H1 (cell line): ENCODE measurements around the gene ROR1. TPM values are rescaled to one million over a fixed set of nuclear protein-coding genes. Genes with fewer than 3 reads are reported as not detected.
A peak's percentile ranks its signal among the peaks of the same experiment; 100 is the strongest.

ENCODE experiments used
- CTCF ChIA-PET: fragments of 300-600 bp; sonication (Branson Sonifier 250); formaldehyde crosslinking; loops from one replicate; lab custom pipeline; 2021; ENCODE audit not compliant: partially characterized antibody; lab: Charles Lee
- POLR2A ChIA-PET: fragments of 300-600 bp; sonication (Branson Sonifier 250); formaldehyde crosslinking; loops from one replicate; lab custom pipeline; 2021; ENCODE audit warnings: inconsistent platforms; ENCODE audit not compliant: partially characterized antibody; lab: Charles Lee
- DNase-seq, 2 experiments: peaks; one replicate each; pipeline versions ENCODE4 v3.0.0 to v3.0.0-alpha.2; 2010 to 2022; ENCODE audit warnings: low spot score in 2 of 2, low read depth in 1 of 2, mixed read lengths in 1 of 2
- FAIRE-seq: peaks from 2 replicates; lab custom pipeline; 2011; peaks lifted over from hg19 to GRCh38; lab: Jason Lieb, UNC
- H2AFZ ChIP-seq: 2 replicates; pipeline ENCODE4 v1.8.1; 2012; ENCODE audit warnings: low read length, inconsistent platforms
- H2AK5ac ChIP-seq: 2 replicates; pipeline ENCODE4 v1.6.1; 2013; ENCODE audit warnings: low read depth, low read length
- H2BK120ac ChIP-seq: replicated peaks from 2 replicates; pipeline ENCODE3; 2013; ENCODE audit warnings: low read depth, low read length, inconsistent platforms
- H2BK12ac ChIP-seq: 2 replicates; pipeline ENCODE4 v1.6.1; 2013; ENCODE audit warnings: low read depth, low read length
- H2BK15ac ChIP-seq: 2 replicates; pipeline ENCODE4 v1.6.1; 2013; ENCODE audit warnings: low read length
- H2BK20ac ChIP-seq: 2 replicates; pipeline ENCODE4 v1.6.1; 2013; ENCODE audit warnings: low read length
- H2BK5ac ChIP-seq: 2 replicates; pipeline ENCODE4 v1.6.1; 2013; ENCODE audit warnings: low read depth, low read length
- H3K14ac ChIP-seq: 2 replicates; pipeline ENCODE4 v1.6.1; 2013; ENCODE audit warnings: inconsistent platforms; ENCODE audit not compliant: insufficient read length
- H3K18ac ChIP-seq: 2 replicates; pipeline ENCODE4 v1.6.1; 2013; ENCODE audit warnings: low read length; ENCODE audit errors: extremely low read depth
- H3K23ac ChIP-seq: 2 replicates; pipeline ENCODE4 v1.6.1; 2013; ENCODE audit warnings: inconsistent platforms; ENCODE audit not compliant: insufficient read length
- H3K23me2 ChIP-seq: 2 replicates; pipeline ENCODE4 v1.6.1; 2013; ENCODE audit warnings: low read depth, low read length
- H3K27ac ChIP-seq: 2 replicates; pipeline ENCODE4 v1.6.1; 2011; ENCODE audit warnings: low read depth, low read length, inconsistent platforms
- H3K27me3 ChIP-seq, 4 experiments: replicated peaks in 1 of 4; 1 replicate in 1 of 4; 2 replicates in 3 of 4; pipeline versions ENCODE4 v1.6.1 to v1.8.1; 2011 to 2013; ENCODE audit warnings: low read length in 3 of 4, mild to moderate bottlenecking in 3 of 4, inconsistent platforms in 2 of 4, mixed read lengths in 2 of 4, moderate library complexity in 1 of 4; ENCODE audit not compliant: control insufficient read depth in 3 of 4, insufficient read depth in 3 of 4; ENCODE audit errors: extremely low read depth in 1 of 4
- H3K36me3 ChIP-seq, 4 experiments: 2 replicates each; pipeline versions ENCODE4 v1.6.1 to v1.8.1; 2011 to 2013; ENCODE audit warnings: mild to moderate bottlenecking in 4 of 4, low read length in 3 of 4, moderate library complexity in 2 of 4, control low read depth in 1 of 4, inconsistent platforms in 1 of 4; ENCODE audit not compliant: insufficient read depth in 4 of 4, control insufficient read depth in 2 of 4
- H3K4ac ChIP-seq: replicated peaks from 2 replicates; pipeline ENCODE3; 2013; ENCODE audit warnings: low read length, low read depth, mixed read lengths, inconsistent platforms; ENCODE audit not compliant: insufficient read length
- H3K4me1 ChIP-seq, 4 experiments: replicated peaks in 1 of 4; 1 replicate in 1 of 4; 2 replicates in 3 of 4; pipeline versions ENCODE4 v1.6.1 to v1.8.1; 2011 to 2013; ENCODE audit warnings: low read length in 3 of 4, inconsistent platforms in 2 of 4, mixed read lengths in 1 of 4; ENCODE audit not compliant: insufficient read depth in 4 of 4, control insufficient read depth in 3 of 4
- H3K4me2 ChIP-seq, 2 experiments: 2 replicates each; pipeline versions ENCODE4 v1.6.1 to v1.8.1; 2011 to 2013; ENCODE audit warnings: low read depth in 2 of 2, low read length in 2 of 2, control low read depth in 1 of 2, inconsistent platforms in 1 of 2, mild to moderate bottlenecking in 1 of 2; ENCODE audit not compliant: insufficient read depth in 1 of 2
- H3K4me3 ChIP-seq, 4 experiments: fragments of 200-600, 300-600 bp in 1 of 4; sonication (generic), shearing (Covaris generic), sonication (Bioruptor Twin) in 1 of 4; 2 replicates each; pipeline versions ENCODE4 v1.5.1 to v1.8.1; 2011 to 2016; ENCODE audit warnings: low read length in 4 of 4, low read depth in 3 of 4, control low read depth in 2 of 4, inconsistent platforms in 2 of 4, mild to moderate bottlenecking in 2 of 4, mixed read lengths in 1 of 4, moderate library complexity in 1 of 4; ENCODE audit not compliant: insufficient read depth in 2 of 4; ENCODE audit errors: extremely low read depth in 1 of 4
- H3K56ac ChIP-seq: replicated peaks from 2 replicates; pipeline ENCODE3; 2013; ENCODE audit warnings: low read depth, mild to moderate bottlenecking, mixed read lengths, low read length, inconsistent platforms; ENCODE audit not compliant: insufficient read length
- H3K79me1 ChIP-seq: 2 replicates; pipeline ENCODE4 v1.6.1; 2013; ENCODE audit warnings: low read depth, low read length, control low read depth
- H3K79me2 ChIP-seq, 2 experiments: 2 replicates each; pipeline versions ENCODE4 v1.6.1 to v1.8.1; 2012 to 2013; ENCODE audit warnings: low read length in 2 of 2, mild to moderate bottlenecking in 2 of 2, inconsistent platforms in 1 of 2; ENCODE audit not compliant: insufficient read depth in 2 of 2, control insufficient read depth in 1 of 2
- H3K9ac ChIP-seq, 4 experiments: replicated peaks in 1 of 4; 1 replicate in 1 of 4; 2 replicates in 3 of 4; pipeline versions ENCODE4 v1.6.1 to v1.8.1; 2011 to 2013; ENCODE audit warnings: low read depth in 3 of 4, low read length in 3 of 4, control low read depth in 2 of 4, mild to moderate bottlenecking in 2 of 4, moderate library complexity in 2 of 4, inconsistent platforms in 1 of 4; ENCODE audit errors: extremely low read depth in 1 of 4
- H3K9me3 ChIP-seq, 2 experiments: 2 replicates each; pipeline versions ENCODE4 v1.6.1 to v1.8.1; 2012 to 2013; ENCODE audit warnings: mild to moderate bottlenecking in 2 of 2, moderate library complexity in 2 of 2, control low read depth in 1 of 2, inconsistent platforms in 1 of 2, low read depth in 1 of 2, low read length in 1 of 2, mixed read lengths in 1 of 2; ENCODE audit not compliant: insufficient read depth in 2 of 2
- H4K20me1 ChIP-seq, 2 experiments: replicated peaks in 1 of 2; 2 replicates each; pipeline versions ENCODE3 to v1.8.1; 2011 to 2013; ENCODE audit warnings: inconsistent platforms in 2 of 2, low read length in 2 of 2, mild to moderate bottlenecking in 1 of 2; ENCODE audit not compliant: insufficient read depth in 2 of 2, control insufficient read depth in 1 of 2
- H4K5ac ChIP-seq: 2 replicates; pipeline ENCODE4 v1.6.1; 2013; ENCODE audit warnings: low read length, low read depth, mixed read lengths, inconsistent platforms; ENCODE audit not compliant: insufficient read length
- H4K8ac ChIP-seq: 2 replicates; pipeline ENCODE4 v1.8.0; 2013; ENCODE audit warnings: mild to moderate bottlenecking, moderate library complexity, low read length, inconsistent platforms; ENCODE audit not compliant: insufficient read depth; ENCODE audit errors: extremely low read depth
- H4K91ac ChIP-seq: replicated peaks from 2 replicates; pipeline ENCODE3; 2013; ENCODE audit warnings: low read length, mixed read lengths, inconsistent platforms; ENCODE audit not compliant: insufficient read length
- CTCF ChIP-seq, 3 experiments: IDR thresholded peaks; 1 replicate in 2 of 3; 2 replicates in 1 of 3; pipeline versions ENCODE4 v1.5.1 to v1.6.1; 2011; ENCODE audit warnings: low read length in 3 of 3, mild to moderate bottlenecking in 3 of 3, inconsistent platforms in 2 of 3, low read depth in 1 of 3, moderate library complexity in 1 of 3; ENCODE audit not compliant: insufficient read depth in 1 of 3; ENCODE audit errors: control extremely low read depth in 1 of 3
- RAD21 ChIP-seq, 2 experiments: IDR thresholded peaks in 1 of 2; conservative IDR thresholded peaks in 1 of 2; 2 replicates each; pipeline ENCODE4 v1.6.1; 2011; ENCODE audit warnings: low read depth in 2 of 2, low read length in 2 of 2, improper control_type of control experiment in 1 of 2, inconsistent platforms in 1 of 2, mild to moderate bottlenecking in 1 of 2, moderate library complexity in 1 of 2
- RNF2 ChIP-seq: fragments of 200-900, 300-1000 bp; sonication (generic); IDR thresholded peaks from 2 replicates; pipeline ENCODE4 v1.7.1; 2016; ENCODE audit warnings: borderline replicate concordance, low read depth, mild to moderate bottlenecking, antibody characterized with exemption, low read length; ENCODE audit not compliant: poor library complexity, severe bottlenecking; ENCODE audit errors: missing control alignments
- WGBS, 2 experiments: shearing (Covaris generic) in 1 of 2; methylation state at CpG; one replicate each; pipeline versions ENCODE4 v1.1.6 to v1.1.7; 2013 to 2015; ENCODE audit warnings: low lambda C conversion rate in 2 of 2, mixed read lengths in 2 of 2, inconsistent platforms in 1 of 2, low coverage in 1 of 2, missing lambda C conversion rate in 1 of 2; ENCODE audit not compliant: insufficient replicate concordance in 2 of 2, insufficient coverage in 1 of 2, insufficient read length in 1 of 2; ENCODE audit errors: extremely low coverage in 1 of 2, missing lambda C conversion rate in 1 of 2; 5-methylcytosine and 5-hydroxymethylcytosine counted together
- polyA plus RNA-seq, 7 experiments: library from polyadenylated mRNA; depleted of rRNA in 3 of 7; stranded (reverse) in 5 of 7; unstranded in 2 of 7; fragments of >200 nt in 5 of 7; fragments of 200-250 nt in 2 of 7; gene quantifications; 1 replicate in 5 of 7; 2 replicates in 1 of 7; 4 replicates in 1 of 7; pipeline versions ENCODE4 v1.2.1 to v1.2.3, GENCODE V29; 2011 to 2013; ENCODE audit warnings: missing spikeins in 2 of 7, mixed read lengths in 2 of 7
- total RNA-seq: library from RNA; stranded (reverse); fragmentation: NEBNext Ultra II Directional; extraction: Animal tissue kit (Norgen Biotek cat#: 25700); gene quantifications from 2 replicates; pipeline ENCODE4 v1.2.1, GENCODE V29; 2021

The ROR1 gene
- total and polyA plus RNA-seq, 2 of the 8 experiments (the other 6 are each of a cell fraction or from before 2014, with no cell fraction given), result 33.6 to 73.6 TPM

GRCh38 chr1:63843884-63844283 lies 70.1 kb downstream of the ROR1 start:
- H3K18ac ChIP-seq, result peak overlapping the region; percentile 9; the same call in 1 of the 2 replicates
- H3K14ac ChIP-seq, result no peak overlapping the region
- no peak overlapping the region for H2AK5ac ChIP-seq
- no peaks in the 10 kb centered on the region for H3K9me3 ChIP-seq
- no peak overlapping the region for H3K4me3 ChIP-seq
- H4K91ac ChIP-seq, result no peak overlapping the region
- DNase-seq, result no peak
- H2BK120ac ChIP-seq, result no peak overlapping the region
- no peak overlapping the region for H2BK12ac ChIP-seq
- no peak overlapping the region for H2BK15ac ChIP-seq
- H3K27ac ChIP-seq, result no peak overlapping the region
- no peak overlapping the region for H4K8ac ChIP-seq
- no peaks in the 10 kb centered on the region for H3K36me3 ChIP-seq
- peaks cover 0 to 26% (median 16%) of the 10 kb centered on the region in 4 experiments; a peak in 5 of 7 replicates for H3K4me1 ChIP-seq
- FAIRE-seq, result no peak
- 58% methylated on average over 2 of the region's 2 CpGs; no CpG with 5 or more reads in 1 of the 2 experiments for WGBS, 2 experiments
- H3K56ac ChIP-seq, result no peak overlapping the region
- CTCF ChIA-PET, result interaction anchor here (0.8 to 2.4 kb wide), 18 partner anchors 9 to 293 kb away, joined by 3 to 16 read pairs (median 5); no protein-coding TSS in a partner anchor
- no peaks in the 10 kb centered on the region; the same call in 1 of the 2 replicates for H3K23me2 ChIP-seq
- no peak overlapping the region for H3K9ac ChIP-seq
- no peak overlapping the region for H2BK20ac ChIP-seq
- no peak overlapping the region; the same call in 1 of the 2 replicates for H2BK5ac ChIP-seq
- peak overlapping the region in 1 of 2 experiments; percentile 19; a peak in 2 of 4 replicates for H3K4me2 ChIP-seq
- peaks cover 6% of the 10 kb centered on the region for H3K79me1 ChIP-seq
- peaks cover 7 to 99% of the 10 kb centered on the region in 2 experiments; a peak in 3 of 4 replicates for H3K79me2 ChIP-seq
- no peak overlapping the region for H3K4ac ChIP-seq
- H4K20me1 ChIP-seq, result peaks cover 5 to 6% of the 10 kb centered on the region in 2 experiments
- POLR2A ChIA-PET, result interaction anchor here (0.9 to 1.7 kb wide), 4 partner anchors 9 to 22 kb away, joined by 3 to 9 read pairs (median 4); no protein-coding TSS in a partner anchor
- no peak overlapping the region for H2AFZ ChIP-seq
- no peak overlapping the region for H3K23ac ChIP-seq
- peaks cover 0 to 1% (median 0%) of the 10 kb centered on the region in 4 experiments; a peak in 1 of 7 replicates for H3K27me3 ChIP-seq
- no peak overlapping the region for H4K5ac ChIP-seq
- TF ChIP-seq RNF2 (no peak), RAD21 (IDR thresholded peaks at IDR 0.05 in 1 of 2, conservative IDR thresholded peaks at IDR 0.05 in 1 of 2; ENCODE audit: low read depth in 2 of 2, low read length in 2 of 2) (peak in 1 of 2 experiments; percentile 27; a peak in 1 of 4 replicates), CTCF (IDR thresholded peaks at IDR 0.05; ENCODE audit: control extremely low read depth in 1 of 3, insufficient read depth in 1 of 3, low read depth in 1 of 3, low read length in 3 of 3) (peak in 2 of 3 experiments; percentile 11 to 38; a peak in 2 of 4 replicates)
